Measurements from ENCODE around the gene IGF2.

Gene IGF2

DNA sequence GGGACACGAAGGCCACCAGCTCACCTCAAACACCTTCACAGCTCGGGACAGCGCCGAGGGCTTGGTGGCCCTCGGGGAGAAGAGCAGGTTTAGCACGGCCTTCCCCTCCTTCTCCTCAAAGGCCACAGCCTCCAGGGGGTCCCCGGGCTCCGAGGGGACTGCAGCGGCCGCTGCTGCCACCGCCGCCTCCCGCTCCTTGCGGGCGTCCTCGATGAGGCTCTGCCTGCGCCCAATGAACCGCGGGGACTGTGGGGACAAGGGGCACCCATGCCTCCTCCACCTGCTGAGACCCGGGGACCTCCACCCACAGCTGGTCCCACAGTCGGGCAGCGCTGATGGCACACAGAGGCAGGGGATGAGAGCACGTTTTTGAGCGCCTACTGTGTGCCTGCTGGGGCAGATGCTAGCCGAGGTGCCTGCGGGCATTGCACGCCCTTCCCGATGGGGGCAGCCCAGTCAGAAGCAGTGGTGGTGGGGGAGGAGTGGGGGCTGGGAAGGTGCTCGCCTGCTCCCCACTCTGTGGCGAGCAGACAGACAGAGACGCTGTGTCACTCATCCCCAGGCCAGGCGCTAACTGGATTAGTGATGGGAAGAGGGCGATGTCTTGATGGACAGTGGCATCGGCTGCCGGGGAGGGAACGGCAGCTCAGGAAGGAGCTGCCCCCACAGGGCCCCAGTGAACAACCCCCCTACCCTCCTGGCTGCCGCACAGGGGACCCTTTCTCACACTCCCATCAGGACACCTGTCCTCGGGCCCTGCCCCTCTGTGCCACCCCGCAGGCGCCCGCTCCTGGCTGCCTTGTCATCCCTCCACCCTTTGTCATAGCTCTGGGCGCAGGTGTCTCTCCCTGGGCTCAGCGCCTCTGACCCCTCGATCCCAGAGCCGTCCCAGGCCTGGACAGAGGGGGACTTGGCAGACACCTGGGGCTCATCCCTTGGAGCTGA is 30.7 kb upstream of the IGF2 start:
- no peak for DNase-seq (ENCODE audit: low read depth in 2 of 2)

DNA sequence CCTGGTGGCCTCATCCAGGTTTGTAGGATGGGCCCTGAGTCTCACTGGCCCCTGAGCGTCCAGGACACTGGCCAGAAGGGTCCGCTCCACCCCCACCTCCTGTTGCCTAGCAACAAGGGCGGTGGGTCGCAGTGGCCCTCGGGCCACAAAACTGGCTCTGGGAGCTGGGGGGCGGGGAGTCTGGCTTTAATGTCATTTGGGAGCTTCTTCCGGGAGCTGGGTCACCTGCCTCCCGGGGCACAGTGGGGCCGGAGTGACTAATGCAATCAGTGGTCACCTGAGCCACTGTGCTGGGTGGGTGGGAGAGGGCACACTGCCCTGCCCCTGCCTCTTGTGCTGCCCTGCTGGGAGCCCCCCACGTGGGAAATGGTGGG is 29.8 kb upstream of the IGF2 start:
- DNase-seq (ENCODE audit: low read depth in 2 of 2) = no peak

DNA sequence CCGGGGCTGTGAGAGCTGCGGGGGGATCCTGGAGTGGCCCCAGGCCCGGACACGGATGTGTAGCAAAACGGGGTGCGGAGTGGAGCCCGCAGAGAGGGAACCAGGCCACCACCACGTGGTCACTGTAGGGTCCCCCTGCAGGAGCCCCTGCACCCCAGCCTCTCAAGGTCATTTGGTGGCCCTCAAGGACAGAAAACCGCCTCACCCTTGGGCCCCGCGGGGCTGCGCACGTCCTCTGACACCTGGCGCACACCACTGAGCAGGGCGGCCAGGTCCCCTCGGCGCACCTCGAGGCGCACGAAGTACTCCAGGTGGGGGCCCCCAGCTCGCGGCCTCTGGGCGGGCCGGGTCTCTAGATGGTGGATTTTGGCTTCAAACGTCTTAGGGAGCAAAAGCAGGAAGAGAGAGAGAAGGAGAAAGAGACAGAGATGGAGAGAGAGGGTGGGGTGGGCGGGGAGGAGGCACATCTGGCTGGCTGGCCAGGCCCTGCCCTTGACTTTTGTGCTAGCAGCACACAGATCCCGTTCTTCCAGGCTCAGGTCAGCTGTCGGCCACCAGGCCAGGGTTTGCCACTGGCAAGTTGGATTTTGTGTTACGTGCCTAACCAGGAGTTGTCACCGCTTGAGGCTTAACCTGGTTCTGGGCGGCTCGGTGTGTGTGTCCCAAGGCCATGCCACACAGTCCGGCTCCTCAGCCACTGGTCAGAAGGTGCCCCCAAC is 29.3 kb upstream of the IGF2 start:
- DNase-seq (ENCODE audit: low read depth in 2 of 2) = no peak

DNA sequence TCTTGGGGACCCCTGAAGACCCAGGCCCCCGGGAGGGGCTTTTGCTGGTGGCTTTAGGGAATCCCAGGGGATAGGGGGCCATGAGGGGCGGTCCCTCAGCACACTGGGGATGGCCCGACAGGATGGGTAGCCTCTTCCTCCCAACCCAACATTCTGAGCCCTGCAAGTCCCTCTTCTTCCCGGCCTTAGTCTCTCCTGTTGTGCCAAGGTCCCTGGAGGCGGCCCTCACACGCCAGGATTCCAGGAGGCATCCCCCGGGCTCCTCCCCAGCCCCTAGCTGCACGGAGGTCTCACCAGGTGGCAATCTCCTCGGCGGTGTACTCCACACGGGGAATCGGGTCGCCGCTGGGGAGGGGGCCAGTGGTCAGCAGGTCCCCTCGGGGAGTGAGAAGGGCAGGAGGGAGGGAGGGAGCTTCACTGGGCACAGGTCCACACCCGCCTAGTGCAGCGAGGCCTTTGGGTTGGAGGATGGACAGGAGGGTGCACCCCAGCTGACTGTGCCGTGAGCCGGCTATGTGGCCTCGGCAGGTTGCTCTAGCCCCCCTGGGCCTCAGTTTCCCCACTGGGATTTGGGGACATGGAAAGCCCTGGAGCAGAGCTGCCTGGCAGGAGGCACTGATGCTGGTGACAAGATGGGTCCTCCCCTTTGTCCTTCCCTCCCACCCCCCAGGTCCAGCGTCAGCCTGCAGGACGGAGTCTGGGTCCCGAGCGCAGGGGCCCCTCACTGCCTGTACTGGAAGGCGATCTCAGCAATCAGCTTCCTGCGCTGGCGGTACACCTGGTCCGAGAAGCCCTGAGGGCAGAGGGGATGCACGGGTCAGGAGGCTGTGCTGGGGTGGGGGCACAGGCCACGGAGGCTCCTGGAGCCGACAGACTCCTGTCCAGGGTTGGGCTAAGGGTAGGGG is 28.2 kb upstream of the IGF2 start:
- DNase-seq (ENCODE audit: low read depth in 2 of 2) = no peak

DNA sequence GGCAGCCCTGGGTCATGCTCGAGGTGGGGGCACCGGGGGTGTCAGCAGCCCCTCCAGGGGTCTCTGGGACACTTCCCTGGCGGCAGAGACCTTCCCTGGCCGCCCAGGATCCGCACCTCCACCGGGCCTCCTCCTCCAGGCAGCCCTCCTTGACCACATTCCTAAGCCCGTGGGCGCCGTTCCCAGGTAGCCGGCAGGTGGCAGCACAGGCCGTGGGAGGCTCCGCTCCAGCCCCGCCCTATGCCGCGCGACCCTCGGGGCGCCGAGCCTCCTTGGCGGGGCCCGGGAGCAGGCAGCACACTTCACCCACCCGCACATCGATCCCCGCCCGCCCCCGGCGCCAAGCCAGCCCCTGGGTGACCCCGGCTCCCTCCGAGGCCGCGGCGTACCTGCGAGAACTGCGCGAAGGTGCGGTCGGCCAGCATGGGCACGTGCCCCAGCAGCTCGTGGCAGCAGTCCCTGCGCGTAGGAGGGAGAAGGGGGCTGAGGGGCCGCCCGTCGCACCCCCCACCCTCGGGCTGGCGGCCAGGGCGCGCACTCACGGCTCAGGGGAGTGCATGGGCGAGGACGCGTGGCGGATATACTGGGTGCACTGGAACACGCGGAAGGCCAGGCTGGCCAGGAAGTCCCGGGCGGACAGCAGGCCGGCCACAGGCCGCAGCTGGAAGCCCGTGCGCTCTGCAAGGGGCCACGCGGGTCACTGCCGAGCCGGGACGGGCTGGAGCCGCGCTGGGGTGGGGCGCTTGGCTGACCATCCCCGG is 27.1 kb upstream of the IGF2 start:
- peak in 1 of 2 experiments; percentile 36 for DNase-seq (ENCODE audit: low read depth in 2 of 2)

DNA sequence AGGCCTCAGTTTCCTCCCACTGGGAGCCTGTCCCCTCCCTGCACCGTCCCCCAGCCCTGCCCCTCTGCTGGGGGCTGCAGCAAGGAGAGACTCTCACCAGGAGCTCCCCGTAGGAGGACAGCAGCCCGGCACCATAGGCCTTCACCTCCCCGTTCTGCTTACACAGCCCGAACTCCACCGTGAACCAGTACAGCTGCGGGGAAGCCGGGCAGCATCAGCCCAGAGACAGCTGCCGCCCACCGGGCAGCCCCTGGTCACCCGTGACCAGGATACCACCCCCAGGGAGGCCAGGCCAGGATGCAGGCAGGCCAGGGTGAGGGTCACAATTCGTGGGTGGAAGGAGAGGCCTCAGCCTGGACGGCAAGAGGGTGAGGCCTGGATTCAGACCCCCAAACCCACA is 26.4 kb upstream of the IGF2 start:
- DNase-seq (ENCODE audit: low read depth in 2 of 2) = no peak

DNA sequence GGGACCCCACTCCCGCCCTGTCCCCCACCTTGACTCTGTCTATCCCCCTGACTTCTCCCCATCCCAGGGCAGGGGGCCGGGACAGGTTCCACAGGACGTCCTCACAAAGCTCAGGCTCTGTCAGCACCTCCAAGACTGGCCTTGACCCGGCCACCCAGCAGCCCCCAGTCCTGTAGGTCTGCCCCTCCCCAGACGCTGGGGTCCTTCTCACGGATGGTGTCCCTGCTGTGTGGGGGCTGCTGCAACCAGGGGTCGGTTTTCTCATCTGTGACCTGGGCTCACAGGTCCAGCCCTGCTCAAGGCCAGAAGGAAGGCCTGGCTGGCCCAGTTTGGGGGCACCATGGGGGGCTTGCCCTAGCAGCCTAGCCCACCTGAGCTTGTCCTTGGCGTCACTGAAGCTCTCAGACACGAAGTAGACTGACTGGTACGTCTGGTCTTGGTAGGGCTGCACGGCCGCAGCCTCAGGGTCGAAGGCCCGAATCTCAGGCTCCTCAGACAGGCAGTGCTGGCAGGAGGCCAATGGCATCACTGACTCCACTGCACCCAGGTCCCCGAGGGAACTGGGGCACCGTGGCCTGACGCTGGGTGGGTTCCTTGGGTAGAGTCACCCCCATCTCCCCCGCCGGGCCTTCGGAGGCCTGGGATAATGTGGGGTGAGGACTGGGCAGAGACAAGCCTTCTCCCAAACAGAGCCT is 25.8 kb upstream of the IGF2 start:
- DNase-seq (ENCODE audit: low read depth in 2 of 2) = no peak

DNA sequence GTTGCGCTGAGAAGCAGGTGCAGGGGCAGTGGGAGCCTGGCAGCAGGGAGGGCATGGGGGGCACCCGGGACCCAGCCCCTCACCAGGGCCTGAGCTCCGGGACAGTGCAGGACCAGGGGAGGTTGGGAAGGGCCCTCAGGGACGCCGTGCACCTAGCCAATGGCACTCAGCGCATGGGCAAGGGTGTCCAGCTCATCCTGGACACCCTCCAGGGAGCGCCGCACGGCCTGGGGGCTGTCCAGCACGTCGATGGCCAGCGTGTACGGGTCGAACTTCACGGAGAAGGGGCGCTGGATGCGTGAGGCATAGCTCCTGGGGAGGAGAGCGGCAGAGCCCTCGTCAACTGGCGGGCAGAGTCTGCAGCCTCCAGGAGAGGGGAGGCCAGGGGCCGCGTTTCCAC is 24.9 kb upstream of the IGF2 start:
- no peak for DNase-seq (ENCODE audit: low read depth in 2 of 2)

DNA sequence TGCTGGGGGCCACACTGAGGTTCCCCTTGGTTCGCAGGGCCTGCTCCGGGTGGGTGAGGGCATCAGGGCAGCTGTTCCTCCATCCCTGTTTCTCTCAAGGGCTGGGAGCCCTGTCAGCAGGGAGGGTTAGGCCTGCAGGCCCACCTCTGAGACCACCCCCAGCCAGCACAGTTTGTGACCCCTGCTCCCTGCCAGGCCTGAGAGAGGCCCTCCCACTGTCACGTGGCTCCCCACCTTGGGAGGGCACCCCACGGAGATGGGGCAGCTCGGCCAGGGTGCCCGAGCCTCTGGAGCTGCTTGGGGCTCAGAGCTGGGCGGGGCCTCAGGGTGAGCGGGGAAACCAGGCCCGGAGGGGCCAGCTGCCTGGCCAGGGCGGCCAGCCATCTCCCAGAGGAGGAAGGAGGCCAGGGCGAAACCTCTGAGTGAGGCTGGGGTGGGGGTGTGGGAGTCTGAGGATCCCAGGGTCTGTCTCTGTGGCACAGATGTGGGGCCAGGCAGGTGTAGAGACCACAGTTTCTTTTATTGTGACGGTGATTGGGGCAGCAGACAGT is 24.3 kb upstream of the IGF2 start:
- DNase-seq (ENCODE audit: low read depth in 2 of 2) = no peak

DNA sequence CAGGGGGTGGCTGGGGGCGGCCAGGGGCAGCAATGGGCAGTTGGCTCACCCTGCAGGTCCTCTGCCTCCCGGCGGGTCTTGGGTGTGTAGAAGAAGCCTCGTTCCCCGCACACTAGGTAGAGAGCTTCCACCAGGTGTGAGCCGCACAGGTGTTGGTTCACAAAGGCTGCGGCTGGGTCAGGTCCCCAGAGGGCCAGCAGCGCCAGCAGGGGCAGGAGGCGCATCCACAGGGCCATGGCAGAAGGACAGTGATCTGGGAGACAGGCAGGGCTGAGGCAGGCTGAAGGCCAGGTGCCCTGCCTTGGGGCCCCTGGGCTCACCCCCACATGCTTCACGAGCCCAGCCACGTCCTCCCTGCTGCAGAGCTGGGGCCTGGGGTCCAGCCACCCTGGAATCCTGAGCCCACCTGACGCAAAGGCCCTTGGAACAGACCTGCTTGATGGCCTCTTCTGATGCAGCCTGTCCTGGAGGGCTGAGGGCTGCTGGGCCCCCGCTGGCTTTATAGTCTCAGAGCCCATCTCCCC is 21.6 kb upstream of the IGF2 start, which contains the start of gene INS:
Gene INS, minus strand, starts transcription at position 474 of the 524 bp plus-strand sequence. Its CDS starts 238 bp downstream, at position 236.
- DNase-seq (ENCODE audit: low read depth in 2 of 2) = no peak

DNA sequence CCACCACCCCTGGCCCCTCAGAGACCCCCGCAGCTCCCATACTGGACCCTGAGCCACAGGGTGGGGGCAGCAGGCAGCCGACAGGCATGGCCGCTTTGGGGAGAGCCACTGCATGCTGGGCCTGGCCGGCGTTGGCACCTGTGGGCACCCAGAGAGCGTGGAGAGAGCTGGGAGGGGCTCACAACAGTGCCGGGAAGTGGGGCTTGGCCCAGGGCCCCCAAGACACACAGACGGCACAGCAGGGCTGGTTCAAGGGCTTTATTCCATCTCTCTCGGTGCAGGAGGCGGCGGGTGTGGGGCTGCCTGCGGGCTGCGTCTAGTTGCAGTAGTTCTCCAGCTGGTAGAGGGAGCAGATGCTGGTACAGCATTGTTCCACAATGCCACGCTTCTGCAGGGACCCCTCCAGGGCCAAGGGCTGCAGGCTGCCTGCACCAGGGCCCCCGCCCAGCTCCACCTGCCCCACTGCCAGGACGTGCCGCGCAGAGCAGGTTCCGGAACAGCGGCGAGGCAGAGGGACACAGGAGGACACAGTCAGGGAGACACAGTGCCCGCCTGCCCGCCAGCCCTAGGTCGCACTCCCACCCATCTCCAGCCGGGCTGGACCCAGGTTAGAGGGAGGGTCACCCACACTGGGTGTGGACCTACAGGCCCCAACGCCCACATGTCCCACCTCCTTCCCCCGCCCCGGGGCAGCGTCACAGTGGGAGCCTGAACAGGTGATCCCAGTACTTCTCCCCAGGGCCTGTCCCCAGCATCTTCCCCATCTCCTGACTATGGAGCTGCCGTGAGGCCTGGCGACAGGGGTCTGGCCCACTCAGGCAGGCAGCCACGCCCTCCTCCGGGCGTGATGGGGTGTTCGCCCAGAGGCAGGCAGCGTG is 20.6 kb upstream of the IGF2 start:
- DNase-seq (ENCODE audit: low read depth in 2 of 2) = no peak

DNA sequence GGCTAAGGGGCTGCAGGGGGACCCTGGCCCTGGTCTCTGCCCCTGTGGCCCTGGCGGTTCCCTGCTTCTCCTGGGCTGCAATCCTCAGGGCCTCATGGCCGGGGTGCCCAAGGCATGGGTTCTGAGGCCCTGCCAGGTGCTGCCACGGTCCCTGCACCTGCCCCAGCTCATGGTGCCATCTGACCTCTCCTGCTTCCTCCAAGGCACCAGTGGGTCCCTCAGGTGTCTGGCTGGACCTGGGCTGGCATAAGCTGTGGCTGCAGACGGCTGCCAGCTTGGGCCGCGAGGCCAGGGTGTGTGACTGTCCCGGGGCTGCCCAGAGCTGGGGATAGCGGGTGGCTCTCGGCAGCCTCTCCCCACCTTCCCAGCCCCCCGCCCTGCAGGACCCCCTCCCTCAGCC is 19.8 kb upstream of the IGF2 start:
- DNase-seq (ENCODE audit: low read depth in 2 of 2) = no peak

DNA sequence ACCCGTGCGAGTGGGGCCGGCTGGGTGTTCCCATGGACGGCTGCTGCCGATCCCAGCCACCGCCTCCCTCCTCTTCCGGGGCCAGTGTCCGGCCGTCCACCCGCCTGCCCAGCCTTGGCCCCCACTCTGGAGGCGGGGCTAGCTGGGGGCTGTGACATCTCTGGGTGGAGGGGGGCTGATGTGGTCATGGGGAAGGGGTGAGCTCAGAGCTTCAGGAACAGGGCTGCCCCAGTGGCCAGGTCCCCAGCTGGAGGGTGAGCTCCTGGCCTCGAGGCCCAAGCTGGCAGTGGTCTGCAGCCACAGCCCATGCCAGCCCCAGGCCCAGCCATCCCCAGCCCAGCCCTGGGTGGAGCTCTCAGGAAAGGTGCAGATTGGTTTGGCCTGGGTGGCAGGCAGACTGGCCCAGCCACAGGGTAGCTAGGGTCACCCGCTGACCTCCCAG is 19.1 kb upstream of the IGF2 start:
- no peak for DNase-seq (ENCODE audit: low read depth in 2 of 2)

DNA sequence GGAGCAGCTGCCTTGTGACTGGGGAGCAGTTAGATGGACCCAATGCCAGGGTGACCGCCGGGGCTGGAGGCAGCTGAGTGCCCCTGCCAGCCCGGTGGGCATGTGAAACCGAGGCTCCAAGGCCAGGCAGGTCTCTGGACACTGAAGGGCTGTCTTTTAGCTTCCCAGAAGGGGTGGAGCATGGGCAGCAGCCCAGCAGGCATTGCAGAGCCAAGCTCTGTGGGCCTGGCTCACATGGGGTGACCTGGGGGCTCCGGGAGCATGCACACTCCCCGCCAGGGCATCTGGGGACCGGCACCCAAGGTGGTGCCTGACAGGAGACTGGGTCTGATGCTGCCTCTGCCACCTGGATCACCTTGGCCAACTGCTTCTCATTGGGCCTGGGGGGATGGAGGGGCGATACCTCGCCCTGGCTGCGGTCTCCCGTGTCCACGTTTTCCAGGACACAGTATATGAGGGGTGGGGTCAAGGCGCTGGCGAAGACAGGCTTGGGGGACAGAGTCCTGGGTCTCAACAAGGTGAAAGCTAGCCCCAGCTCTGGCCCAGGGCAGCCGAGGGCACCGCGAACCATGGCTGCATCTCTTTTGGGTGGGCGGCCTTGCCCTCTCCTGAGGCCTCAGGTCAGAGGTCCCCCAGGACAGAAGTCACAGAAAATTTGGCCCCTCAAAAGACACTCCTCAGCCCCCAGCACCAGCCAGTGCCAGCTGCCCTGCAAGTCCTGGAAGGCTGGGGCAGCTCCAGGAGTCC is 18.3 kb upstream of the IGF2 start:
- no peak for DNase-seq (ENCODE audit: low read depth in 2 of 2)

DNA sequence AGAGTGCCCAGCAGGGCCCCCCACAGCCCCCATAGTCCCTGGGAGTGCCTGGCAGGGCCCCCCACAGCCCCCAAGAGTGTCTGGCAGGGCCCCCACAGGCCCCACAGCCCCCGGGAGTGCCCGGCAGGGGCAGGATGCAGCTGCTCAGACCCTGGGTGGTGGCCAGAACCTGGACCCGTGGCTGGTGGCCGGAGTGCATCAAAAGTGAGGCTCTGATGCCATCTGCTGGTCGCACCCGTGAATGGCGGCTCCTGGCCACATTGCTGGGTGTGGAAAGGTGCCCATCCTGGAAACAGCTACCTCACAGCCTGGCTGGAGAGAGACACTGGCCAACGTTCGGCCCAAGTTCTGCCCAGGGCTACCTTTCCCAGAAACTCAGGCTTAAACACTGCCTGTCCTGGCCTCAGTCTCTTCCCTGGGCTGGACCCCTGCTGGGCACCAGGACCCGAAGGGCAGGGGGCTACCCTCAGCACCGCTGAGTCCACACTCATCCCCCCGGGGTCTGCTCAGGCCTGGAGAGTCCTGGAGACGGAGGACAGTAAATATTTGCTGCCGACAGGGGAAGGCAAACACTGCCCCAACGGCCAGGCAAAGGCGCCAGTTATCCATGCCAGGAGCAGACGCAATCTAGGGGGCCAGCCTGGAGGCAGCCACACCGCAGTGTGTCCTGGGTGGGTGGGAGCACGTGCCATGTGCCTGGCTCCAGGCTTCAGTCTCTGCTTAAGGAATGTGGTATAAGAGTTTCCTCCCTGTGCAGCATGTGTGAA is 17.4 kb upstream of the IGF2 start:
- peak in 1 of 2 experiments; percentile 56 for DNase-seq (ENCODE audit: low read depth in 2 of 2)

DNA sequence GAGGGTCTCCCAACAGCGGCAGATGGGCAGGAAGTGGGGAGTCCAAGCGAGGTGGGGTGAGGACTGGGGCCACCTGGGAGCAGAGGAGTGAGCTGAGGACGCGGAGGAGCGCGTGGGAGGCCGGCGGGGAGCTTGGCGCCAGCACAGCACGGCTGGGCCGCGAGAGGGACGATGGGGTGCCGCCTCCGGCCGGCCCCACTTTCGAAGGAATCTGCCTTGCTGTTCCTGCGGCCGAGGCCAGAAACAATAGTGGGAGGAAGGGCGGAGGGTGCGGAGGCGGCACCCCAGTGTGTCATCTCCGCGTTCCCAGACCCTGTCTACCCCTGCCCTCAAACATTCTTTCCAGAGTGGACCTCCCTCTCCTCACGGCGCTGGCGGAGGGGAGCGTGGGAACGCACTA is 16.3 kb upstream of the IGF2 start:
- no peak for DNase-seq (ENCODE audit: low read depth in 2 of 2)

DNA sequence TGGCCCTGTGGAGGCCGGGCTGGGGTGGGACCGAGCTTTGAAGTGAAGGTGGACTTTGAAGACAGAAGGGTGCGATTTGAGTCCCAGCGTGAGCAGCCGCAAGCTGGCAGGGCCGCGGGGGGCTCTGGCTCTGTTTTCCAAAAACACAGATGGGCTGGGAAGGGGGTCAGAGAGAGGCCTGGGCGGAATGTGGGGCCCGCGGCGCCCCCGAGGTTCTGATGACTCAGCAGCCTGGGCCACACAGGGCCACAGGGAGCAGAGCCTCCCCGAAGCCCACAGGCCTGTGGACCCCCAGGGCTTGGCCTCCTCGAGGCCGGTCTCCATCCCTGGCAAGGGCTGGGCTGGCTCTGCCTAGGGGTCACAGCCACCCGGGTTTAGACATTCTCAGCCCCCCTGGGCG is 15.7 kb upstream of the IGF2 start:
- DNase-seq (ENCODE audit: low read depth in 2 of 2) = no peak

DNA sequence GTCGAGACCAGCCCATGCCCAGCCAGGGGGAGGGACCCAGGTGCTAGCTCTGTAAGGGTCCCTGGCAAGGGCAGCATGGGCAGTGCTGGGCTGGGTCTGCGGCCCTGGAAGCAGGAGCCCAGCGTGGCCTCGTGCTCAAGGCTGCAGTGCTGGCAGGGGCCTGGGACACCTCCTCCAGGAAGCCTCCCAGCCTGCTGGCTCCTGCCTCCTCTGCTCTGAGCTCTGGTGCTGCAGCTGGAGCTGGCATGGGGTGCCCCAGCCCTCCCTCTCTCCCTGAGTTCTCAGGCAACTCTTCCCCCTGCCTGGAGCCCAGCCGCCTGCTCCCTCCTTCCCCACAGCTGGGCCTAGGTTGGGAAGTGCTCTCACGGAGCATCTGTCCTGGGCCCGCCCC is 15.0 kb upstream of the IGF2 start:
- DNase-seq (ENCODE audit: low read depth in 2 of 2) = no peak

Data from stimulated activated CD4-positive, alpha-beta T cell treated with anti-CD3 and anti-CD28 coated beads, Interleukin-12 subunit alpha, Interleukin-12 subunit beta, amount 100 ng/mL, for 24 hours (primary cell).